Measurements from ENCODE around the gene DNMT3L. TPM values are rescaled to one million over a fixed set of nuclear protein-coding genes. Genes with fewer than 3 reads are reported as not detected.

Gene DNMT3L
- total and polyA plus RNA-seq, 2 experiments from 2014 or later: 0.33 TPM; not detected in 1

GRCh38 chr21:44296103-44296519 lies 34.4 kb upstream of the DNMT3L start:
- Histone ChIP-seq H3K27ac (no peak overlapping the region), H3K4me3 (no peak overlapping the region), H3K9me2 (replicated peaks; ENCODE audit: insufficient read depth) (no peaks in the 10 kb centered on the region), H3K79me2 (peaks cover 15% of the 10 kb centered on the region), H3K27me3 (no peaks in the 10 kb centered on the region), H3K4me2 (no peak overlapping the region), H3K4me1 (ENCODE audit: insufficient read depth) (peaks cover 10% of the 10 kb centered on the region), H4K20me1 (ENCODE audit: insufficient read depth, poor library complexity, severe bottlenecking) (no peaks in the 10 kb centered on the region), H3K36me3 (replicated peaks; ENCODE audit: insufficient read depth, low read depth) (no peaks in the 10 kb centered on the region), H2AFZ (no peak overlapping the region), H3K9me3 (ENCODE audit: low read depth) (no peaks in the 10 kb centered on the region)
- 83% methylated on average over 10 of the region's 12 CpGs for WGBS (ENCODE audit: low lambda C conversion rate, missing lambda C conversion rate)
- no peak for DNase-seq (ENCODE audit: low spot score)
- TF ChIP-seq CTCF (IDR thresholded peaks at IDR 0.05; ENCODE audit: poor library complexity) (no peak), EZH2phosphoT487 (IDR thresholded peaks at IDR 0.05; ENCODE audit: low read depth, severe bottlenecking, unreplicated experiment) (no peak), EZH2 (IDR thresholded peaks at IDR 0.05; ENCODE audit: borderline replicate concordance) (no peak)

GRCh38 chr21:44295646-44296045 lies 33.9 kb upstream of the DNMT3L start:
- no peak overlapping the region for H3K27ac ChIP-seq
- H3K4me3 ChIP-seq: no peak overlapping the region
- TF ChIP-seq EZH2phosphoT487 (IDR thresholded peaks at IDR 0.05; ENCODE audit: low read depth, severe bottlenecking, unreplicated experiment): no peak
- no peak for TF ChIP-seq EZH2 (IDR thresholded peaks at IDR 0.05; ENCODE audit: borderline replicate concordance)
- TF ChIP-seq CTCF (IDR thresholded peaks at IDR 0.05; ENCODE audit: poor library complexity): no peak
- no peaks in the 10 kb centered on the region for H3K9me2 ChIP-seq (replicated peaks; ENCODE audit: insufficient read depth)
- no peaks in the 10 kb centered on the region for H3K27me3 ChIP-seq
- no peaks in the 10 kb centered on the region for H3K9me3 ChIP-seq (ENCODE audit: low read depth)
- no peak overlapping the region for H2AFZ ChIP-seq
- H3K79me2 ChIP-seq: peaks cover 10% of the 10 kb centered on the region
- no peak overlapping the region for H3K4me2 ChIP-seq
- H3K36me3 ChIP-seq (replicated peaks; ENCODE audit: insufficient read depth, low read depth): no peaks in the 10 kb centered on the region
- H3K4me1 ChIP-seq (ENCODE audit: insufficient read depth): peaks cover 7% of the 10 kb centered on the region
- DNase-seq (ENCODE audit: low spot score): no peak
- 77% methylated on average over 10 of the region's 10 CpGs for WGBS (ENCODE audit: low lambda C conversion rate, missing lambda C conversion rate)
- H4K20me1 ChIP-seq (ENCODE audit: insufficient read depth, poor library complexity, severe bottlenecking): no peaks in the 10 kb centered on the region

- no peak overlapping the region for H3K27ac ChIP-seq
- 79% methylated on average over 14 of the region's 14 CpGs for WGBS (ENCODE audit: low lambda C conversion rate, missing lambda C conversion rate)
- H3K36me3 ChIP-seq (replicated peaks; ENCODE audit: insufficient read depth, low read depth): no peaks in the 10 kb centered on the region
- H3K4me3 ChIP-seq: no peak overlapping the region
- H3K4me2 ChIP-seq: no peak overlapping the region
- TF ChIP-seq CTCF (IDR thresholded peaks at IDR 0.05; ENCODE audit: poor library complexity) (no peak), EZH2 (IDR thresholded peaks at IDR 0.05; ENCODE audit: borderline replicate concordance) (no peak), EZH2phosphoT487 (IDR thresholded peaks at IDR 0.05; ENCODE audit: low read depth, severe bottlenecking, unreplicated experiment) (no peak)
- H3K79me2 ChIP-seq: peaks cover 6% of the 10 kb centered on the region
- no peak overlapping the region for H2AFZ ChIP-seq
- no peaks in the 10 kb centered on the region for H3K9me3 ChIP-seq (ENCODE audit: low read depth)
- H3K27me3 ChIP-seq: no peaks in the 10 kb centered on the region
- H4K20me1 ChIP-seq (ENCODE audit: insufficient read depth, poor library complexity, severe bottlenecking): no peaks in the 10 kb centered on the region
- H3K9me2 ChIP-seq (replicated peaks; ENCODE audit: insufficient read depth): no peaks in the 10 kb centered on the region
- peaks cover 7% of the 10 kb centered on the region for H3K4me1 ChIP-seq (ENCODE audit: insufficient read depth)
- DNase-seq (ENCODE audit: low spot score): no peak
These were observed 33.5 kb upstream of the DNMT3L start for GRCh38 chr21:44295163-44295573.
